Natural killer cell treated with Interleukin-12 subunit alpha and Interleukin-12 subunit beta and Interleukin-15 and Interleukin-18, amount 100 ng/mL, for 72 hours (primary cell): ENCODE measurements around the gene CTDSPL. TPM values are rescaled to one million over a fixed set of nuclear protein-coding genes. Genes with fewer than 3 reads are reported as not detected.
A peak's percentile ranks its signal among the peaks of the same experiment; 100 is the strongest.

Source experiments
- ATAC-seq, 2 donors: fragments of 150-1000 bp; cut with Tn5 transposase in 1 of 2; sonication (Bioruptor Pico), chemical (Tn5 transposase) in 1 of 2; 2 replicates each; pipeline ENCODE4 v1.10.0; 2021
- DNase-seq: peaks from one replicate; pipeline ENCODE4 v3.0.0; 2022; ENCODE audit warnings: low spot score
- H3K27ac Mint-ChIP-seq, 2 donors: 1 replicate in 1 of 2; 2 replicates in 1 of 2; pipeline ENCODE4 v1.8.0; 2022; ENCODE audit warnings: mixed read lengths in 2 of 2, mild to moderate bottlenecking in 1 of 2, moderate library complexity in 1 of 2
- H3K27me3 Mint-ChIP-seq, 2 donors: 1 replicate in 1 of 2; 2 replicates in 1 of 2; pipeline ENCODE4 v1.8.0; 2022; ENCODE audit warnings: mixed read lengths in 2 of 2
- H3K36me3 Mint-ChIP-seq: one replicate; pipeline ENCODE4 v1.8.0; 2022; ENCODE audit warnings: mixed read lengths
- H3K4me1 Mint-ChIP-seq, 2 donors: 1 replicate in 1 of 2; 2 replicates in 1 of 2; pipeline ENCODE4 v1.8.0; 2022; ENCODE audit warnings: low read depth in 2 of 2, mixed read lengths in 2 of 2, mild to moderate bottlenecking in 1 of 2
- H3K4me3 Mint-ChIP-seq: one replicate; pipeline ENCODE4 v1.8.0; 2022; ENCODE audit warnings: mixed read lengths
- H3K9me3 Mint-ChIP-seq: 2 replicates; pipeline ENCODE4 v1.8.0; 2022; ENCODE audit warnings: mixed read lengths
- total RNA-seq, 2 donors: library from RNA; stranded (reverse); gene quantifications; one replicate each; pipeline ENCODE4 v1.2.3, GENCODE V29; 2022

CTDSPL gene
- total RNA-seq, 2 donors from 2014 or later: 0.69 to 1.3 TPM

- no peak for ATAC-seq
- Mint-ChIP-seq H3K36me3 (no peaks in the 10 kb centered on the region), H3K4me3 (peak overlapping the region; percentile 45), H3K27ac (no peak overlapping the region), H3K4me1 (peaks cover 10 to 16% of the 10 kb centered on the region in 2 donors), H3K27me3 (peaks cover 23% of the 10 kb centered on the region in 2 donors), H3K9me3 (no peaks in the 10 kb centered on the region)
- no peak for DNase-seq
Observed at GRCh38 chr3:37862219-37862902, 681 bp downstream of the CTDSPL start.

- DNase-seq (no peak), ATAC-seq (no peak)
- peaks cover 19 to 23% of the 10 kb centered on the region in 2 donors for H3K27me3 Mint-ChIP-seq
- no peaks in the 10 kb centered on the region for H3K9me3 Mint-ChIP-seq
- H3K4me3 Mint-ChIP-seq: peak overlapping the region; percentile 45
- peaks cover 10 to 16% of the 10 kb centered on the region in 2 donors for H3K4me1 Mint-ChIP-seq
- H3K27ac Mint-ChIP-seq: no peak overlapping the region
- no peaks in the 10 kb centered on the region for H3K36me3 Mint-ChIP-seq
Observed at GRCh38 chr3:37862903-37863815, 1.5 kb downstream of the CTDSPL start.

- Mint-ChIP-seq H3K4me3 (no peak overlapping the region), H3K36me3 (no peaks in the 10 kb centered on the region), H3K4me1 (peaks cover 10 to 16% of the 10 kb centered on the region in 2 donors), H3K9me3 (no peaks in the 10 kb centered on the region), H3K27ac (no peak overlapping the region), H3K27me3 (peaks cover 24 to 31% of the 10 kb centered on the region in 2 donors)
- ATAC-seq (no peak), DNase-seq (no peak)
Observed at GRCh38 chr3:37863949-37864822, 2.5 kb downstream of the CTDSPL start.

GRCh38 chr3:37864904-37865303 is 3.2 kb downstream of the CTDSPL start:
- no peak for ATAC-seq
- no peak overlapping the region for H3K4me3 Mint-ChIP-seq
- H3K36me3 Mint-ChIP-seq: peaks cover under 1% of the 10 kb centered on the region
- H3K9me3 Mint-ChIP-seq: no peaks in the 10 kb centered on the region
- peaks cover 25 to 38% of the 10 kb centered on the region in 2 donors for H3K27me3 Mint-ChIP-seq
- H3K27ac Mint-ChIP-seq: no peak overlapping the region
- DNase-seq: no peak
- peaks cover 10 to 16% of the 10 kb centered on the region in 2 donors for H3K4me1 Mint-ChIP-seq

GRCh38 chr3:37867144-37867543 is 5.5 kb downstream of the CTDSPL start:
- ATAC-seq (no peak), DNase-seq (no peak)
- no peak overlapping the region for H3K27ac Mint-ChIP-seq
- peaks cover 34 to 60% of the 10 kb centered on the region in 2 donors for H3K27me3 Mint-ChIP-seq
- no peak overlapping the region for H3K4me3 Mint-ChIP-seq
- peaks cover 22% of the 10 kb centered on the region for H3K36me3 Mint-ChIP-seq
- H3K4me1 Mint-ChIP-seq: peaks cover 5% of the 10 kb centered on the region in 2 donors
- peaks cover 6% of the 10 kb centered on the region for H3K9me3 Mint-ChIP-seq

- ATAC-seq (no peak), DNase-seq (no peak)
- Mint-ChIP-seq H3K4me3 (no peak overlapping the region), H3K27ac (no peak overlapping the region), H3K27me3 (peaks cover 21 to 39% of the 10 kb centered on the region in 2 donors), H3K9me3 (peaks cover 6% of the 10 kb centered on the region), H3K4me1 (no peaks in the 10 kb centered on the region), H3K36me3 (peaks cover 23% of the 10 kb centered on the region)
Observed at GRCh38 chr3:37871858-37872257, 10.2 kb downstream of the CTDSPL start.

GRCh38 chr3:37872413-37873160 is 10.9 kb downstream of the CTDSPL start:
- DNase-seq (no peak), ATAC-seq (no peak)
- no peak overlapping the region for H3K27ac Mint-ChIP-seq
- H3K9me3 Mint-ChIP-seq: peaks cover 6% of the 10 kb centered on the region
- H3K36me3 Mint-ChIP-seq: peaks cover 23% of the 10 kb centered on the region
- H3K27me3 Mint-ChIP-seq: peaks cover 22 to 43% of the 10 kb centered on the region in 2 donors
- no peaks in the 10 kb centered on the region for H3K4me1 Mint-ChIP-seq
- no peak overlapping the region for H3K4me3 Mint-ChIP-seq

- H3K27ac Mint-ChIP-seq: no peak overlapping the region
Observed at GRCh38 chr3:37876279-37876678, 14.6 kb downstream of the CTDSPL start.

GRCh38 chr3:37882711-37883110 is 21.0 kb downstream of the CTDSPL start:
- H3K4me3 Mint-ChIP-seq: no peak overlapping the region
- no peaks in the 10 kb centered on the region for H3K36me3 Mint-ChIP-seq

More at GRCh38 chr3:37876279-37876678, 14.6 kb downstream of the CTDSPL start:
- peaks cover 10% of the 10 kb centered on the region for H3K36me3 Mint-ChIP-seq
- no peak overlapping the region for H3K4me3 Mint-ChIP-seq
- peaks cover 9 to 19% of the 10 kb centered on the region in 2 donors for H3K27me3 Mint-ChIP-seq
- no peak for DNase-seq
- ATAC-seq: no peak
- peaks cover 3% of the 10 kb centered on the region for H3K9me3 Mint-ChIP-seq
- no peaks in the 10 kb centered on the region for H3K4me1 Mint-ChIP-seq

GRCh38 chr3:37885814-37886213 is 24.1 kb downstream of the CTDSPL start:
- no peaks in the 10 kb centered on the region for H3K4me1 Mint-ChIP-seq
- ATAC-seq: no peak
- H3K4me3 Mint-ChIP-seq: no peak overlapping the region
- no peaks in the 10 kb centered on the region for H3K36me3 Mint-ChIP-seq
- no peaks in the 10 kb centered on the region for H3K9me3 Mint-ChIP-seq
- peaks cover 18% of the 10 kb centered on the region in 2 donors for H3K27me3 Mint-ChIP-seq
- no peak overlapping the region for H3K27ac Mint-ChIP-seq
- no peak for DNase-seq

More at GRCh38 chr3:37882711-37883110, 21.0 kb downstream of the CTDSPL start:
- DNase-seq (no peak), ATAC-seq (no peak)
- H3K27ac Mint-ChIP-seq: no peak overlapping the region
- peaks cover 14 to 21% of the 10 kb centered on the region in 2 donors for H3K27me3 Mint-ChIP-seq
- H3K4me1 Mint-ChIP-seq: no peaks in the 10 kb centered on the region
- H3K9me3 Mint-ChIP-seq: no peaks in the 10 kb centered on the region

GRCh38 chr3:37886395-37886794 is 24.7 kb downstream of the CTDSPL start:
- H3K36me3 Mint-ChIP-seq: no peaks in the 10 kb centered on the region
- H3K4me1 Mint-ChIP-seq: no peaks in the 10 kb centered on the region
- H3K9me3 Mint-ChIP-seq: no peaks in the 10 kb centered on the region
- H3K4me3 Mint-ChIP-seq: no peak overlapping the region
- peaks cover 18% of the 10 kb centered on the region in 2 donors for H3K27me3 Mint-ChIP-seq
- no peak overlapping the region for H3K27ac Mint-ChIP-seq
- no peak for ATAC-seq
- no peak for DNase-seq

GRCh38 chr3:37887062-37887461 is 25.4 kb downstream of the CTDSPL start:
- Mint-ChIP-seq H3K27me3 (peaks cover 18% of the 10 kb centered on the region in 2 donors), H3K27ac (no peak overlapping the region), H3K4me3 (no peak overlapping the region), H3K9me3 (no peaks in the 10 kb centered on the region), H3K4me1 (no peaks in the 10 kb centered on the region), H3K36me3 (no peaks in the 10 kb centered on the region)
- no peak for DNase-seq
- no peak for ATAC-seq

GRCh38 chr3:37887824-37888223 is 26.1 kb downstream of the CTDSPL start:
- no peak for DNase-seq
- Mint-ChIP-seq H3K27me3 (peaks cover 18% of the 10 kb centered on the region in 2 donors), H3K4me3 (no peak overlapping the region), H3K9me3 (no peaks in the 10 kb centered on the region), H3K27ac (no peak overlapping the region), H3K4me1 (no peaks in the 10 kb centered on the region), H3K36me3 (no peaks in the 10 kb centered on the region)
- ATAC-seq: no peak
